K562 (cell line): ENCODE results near the gene RAD50. TPM values are rescaled to one million over a fixed set of nuclear protein-coding genes. Genes with fewer than 3 reads are reported as not detected.

Experiments used
- CBFA2T3 ChIP-seq: fragments of 450-650 bp; IDR thresholded peaks from 2 replicates; pipeline ENCODE4 v1.6.1; 2017
- ELF1 ChIP-seq: fragments of 200-800 bp; sonication (Bioruptor generic); IDR thresholded peaks from 2 replicates; pipeline ENCODE4 v1.6.1; 2016; ENCODE audit warnings: missing genetic modification characterization, missing compliant biosample characterization
- FOXP4 ChIP-seq: sonication (generic); formaldehyde crosslinking; IDR thresholded peaks from 2 replicates; pipeline ENCODE4 v1.8.0; 2022; ENCODE audit warnings: mild to moderate bottlenecking, missing genetic modification reagents, borderline replicate concordance
- GTF2A2 ChIP-seq: IDR thresholded peaks from 2 replicates; pipeline ENCODE4 v1.6.1; 2016; ENCODE audit warnings: mild to moderate bottlenecking, missing genetic modification characterization, missing compliant biosample characterization
- HOMEZ ChIP-seq: fragments of 250-450 bp; sonication (Bioruptor Pico); IDR thresholded peaks from 2 replicates; pipeline ENCODE4 v1.4.0; 2020; ENCODE audit warnings: mild to moderate bottlenecking, moderate library complexity
- IRF9 ChIP-seq: fragments of 450-650 bp; IDR thresholded peaks from 2 replicates; pipeline ENCODE4 v1.6.1; 2016; ENCODE audit warnings: missing biosample characterization, missing genetic modification characterization
- KHSRP ChIP-seq: fragments of 450-650 bp; IDR thresholded peaks from 2 replicates; pipeline ENCODE4 v1.6.1; 2017
- L3MBTL2 ChIP-seq: fragments of 450-650 bp; IDR thresholded peaks from 2 replicates; pipeline ENCODE4 v1.6.1; 2016; ENCODE audit warnings: mild to moderate bottlenecking, moderate library complexity
- MITF ChIP-seq: IDR thresholded peaks from 2 replicates; pipeline ENCODE4 v1.6.1; 2014; ENCODE audit warnings: antibody characterized with exemption
- NFIX ChIP-seq: fragments of 250-450 bp; sonication (Bioruptor Pico); IDR thresholded peaks from 2 replicates; pipeline ENCODE4 v1.4.0; 2020; ENCODE audit warnings: low read depth, mild to moderate bottlenecking, moderate library complexity
- NFRKB ChIP-seq: fragments of 450-650 bp; IDR thresholded peaks from 2 replicates; pipeline ENCODE4 v1.6.1; 2016; ENCODE audit warnings: low read depth
- RB1 ChIP-seq: fragments of 450-650 bp; IDR thresholded peaks from 2 replicates; pipeline ENCODE4 v1.6.1; 2017; ENCODE audit warnings: low read depth, mild to moderate bottlenecking
- ZMIZ1 ChIP-seq, 2 experiments: fragments of 150-350 bp in 1 of 2; IDR thresholded peaks; 2 replicates each; pipeline ENCODE4 v1.6.1; 2012 to 2016; ENCODE audit warnings: low read depth in 2 of 2, low read length in 2 of 2, mild to moderate bottlenecking in 1 of 2, moderate library complexity in 1 of 2
- ZNF140 ChIP-seq: fragments of 250-450 bp; sonication (Bioruptor Pico); IDR thresholded peaks from 2 replicates; pipeline ENCODE4 v1.8.0; 2021; ENCODE audit warnings: moderate library complexity, mild to moderate bottlenecking, inconsistent platforms
- ZNF408 ChIP-seq: fragments of 250-450 bp; sonication (Bioruptor Pico); IDR thresholded peaks from 2 replicates; pipeline ENCODE4 v1.4.0; 2020; ENCODE audit warnings: low read depth, mild to moderate bottlenecking, moderate library complexity
- polyA plus RNA-seq, 8 experiments: library from polyadenylated mRNA; depleted of rRNA in 4 of 8; stranded (reverse) in 5 of 8; unstranded in 3 of 8; fragments of >200 nt; fragmentation: Nextera tagmentation in 2 of 8; fragmentation: Illumina TruSeq in 1 of 8; extraction: Ambion mirVana in 2 of 8; extraction: Trizol in 1 of 8; gene quantifications; 2 replicates each; pipeline versions ENCODE4 v1.2.1 to v1.2.3, GENCODE V29; 2011 to 2014; ENCODE audit warnings: inconsistent platforms in 1 of 8, missing spikeins in 1 of 8
- total RNA-seq, 7 experiments: library from RNA; depleted of rRNA in 6 of 7; stranded (reverse); fragments of >200 nt in 6 of 7; fragmentation: Illumina TruSeq in 2 of 7; extraction: Trizol in 2 of 7; gene quantifications; 2 replicates each; pipeline versions ENCODE4 v1.2.1 to v1.2.3, GENCODE V29; 2011 to 2021; ENCODE audit warnings: low replicate concordance in 1 of 7

Gene RAD50
- total and polyA plus RNA-seq, 9 of the 15 experiments (the other 6 are each of a cell fraction or from before 2014, with no cell fraction given), result 15.3 to 74.2 (median 44.1) TPM

GRCh38 chr5:132666310-132667123 lies 109.7 kb downstream of the RAD50 start (continued):
- TF ChIP-seq RB1, result no peak
- peak; percentile 96 for TF ChIP-seq HOMEZ (CRISPR knock-in tag)
- no peak for TF ChIP-seq ELF1 (tag)
- peak; percentile 81 for TF ChIP-seq L3MBTL2
- no peak for TF ChIP-seq KHSRP
- no peak for TF ChIP-seq FOXP4 (CRISPR knock-in tag)
- peak; percentile 91 for TF ChIP-seq GTF2A2 (tag)
- TF ChIP-seq NFIX (CRISPR knock-in tag), result peak; percentile 52
- TF ChIP-seq ZNF140, result peak; percentile 88
- no peak for TF ChIP-seq NFRKB
- no peak for TF ChIP-seq ZNF408
- no peak for TF ChIP-seq MITF
- peak in 1 of 2 experiments; percentile 48; a peak in 1 of 4 replicates for TF ChIP-seq ZMIZ1 (IDR thresholded peaks at IDR 0.05; ENCODE audit: low read depth in 2 of 2, low read length in 2 of 2)
- peak; percentile 98 for TF ChIP-seq IRF9 (tag)
- peak; percentile 81 for TF ChIP-seq CBFA2T3
